BJ (cell line): ENCODE results near the gene GCG. TPM values are rescaled to one million over a fixed set of nuclear protein-coding genes. Genes with fewer than 3 reads are reported as not detected.

ENCODE experiments used
- CTCF ChIA-PET: fragments of 350-600 bp; formaldehyde crosslinking; extraction: SDS; loops from one replicate; lab custom pipeline; 2021; ENCODE audit warnings: antibody characterized with exemption, inconsistent platforms; lab: Yijun Ruan, JAX
- POLR2A ChIA-PET: fragments of 300-600 bp; sonication (Branson Sonifier 250); formaldehyde crosslinking; extraction: SDS; loops from one replicate; lab custom pipeline; 2021; ENCODE audit warnings: antibody characterized with exemption; lab: Charles Lee
- DNase-seq: peaks from one replicate; pipeline ENCODE4 v3.0.0-alpha.2; 2011; ENCODE audit warnings: low read depth
- H3K27me3 ChIP-seq: 2 replicates; pipeline ENCODE4 v1.6.0; 2011; ENCODE audit warnings: low read length; ENCODE audit not compliant: control insufficient read depth, insufficient read depth
- H3K36me3 ChIP-seq: 2 replicates; pipeline ENCODE4 v1.5.1; 2011; ENCODE audit warnings: low read length; ENCODE audit not compliant: control insufficient read depth, insufficient read depth
- H3K4me3 ChIP-seq: 2 replicates; pipeline ENCODE4 v1.5.1; 2011; ENCODE audit warnings: low read depth, mild to moderate bottlenecking, control low read depth, low read length
- CTCF ChIP-seq: IDR thresholded peaks from 2 replicates; pipeline ENCODE4 v1.5.1; 2011; ENCODE audit warnings: low read depth, mild to moderate bottlenecking, control low read depth, inconsistent platforms, low read length, moderate library complexity; ENCODE audit not compliant: insufficient read depth
- polyA plus RNA-seq: library from polyadenylated mRNA; depleted of rRNA; stranded (reverse); fragments of >200 nt; gene quantifications from 2 replicates; pipeline ENCODE4 v1.2.3, GENCODE V29; 2011

Gene GCG
- polyA plus RNA-seq, 1 experiment = not detected

- Histone ChIP-seq H3K36me3 (no peaks in the 10 kb centered on the region), H3K27me3 (no peaks in the 10 kb centered on the region), H3K4me3 (no peak overlapping the region)
- CTCF ChIA-PET = interaction anchor here (0.5 kb wide), 1 partner anchor 42 kb away, joined by 4 read pairs; no protein-coding TSS in a partner anchor
- DNase-seq = no peak
- no peak for TF ChIP-seq CTCF
- POLR2A ChIA-PET = no interaction called here
Observed at GRCh38 chr2:162111958-162112850, 39.8 kb downstream of the GCG start.

- TF ChIP-seq CTCF = no peak
- Histone ChIP-seq H3K4me3 (no peak overlapping the region), H3K27me3 (no peaks in the 10 kb centered on the region), H3K36me3 (no peaks in the 10 kb centered on the region)
- no peak for DNase-seq
- POLR2A ChIA-PET = no interaction called here
- CTCF ChIA-PET = interaction anchor here (1.1 kb wide), 1 partner anchor 35 kb away, joined by 3 read pairs; no protein-coding TSS in a partner anchor
Observed at GRCh38 chr2:162107361-162107901, 44.6 kb downstream of the GCG start.

GRCh38 chr2:162106746-162107145 is 45.3 kb downstream of the GCG start:
- Histone ChIP-seq H3K27me3 (no peaks in the 10 kb centered on the region), H3K4me3 (no peak overlapping the region), H3K36me3 (no peaks in the 10 kb centered on the region)
- no peak for TF ChIP-seq CTCF
- POLR2A ChIA-PET = no interaction called here
- CTCF ChIA-PET = interaction anchor here (0.9 to 1.1 kb wide), 2 partner anchors 34 to 99 kb away, joined by 3 to 4 read pairs; no protein-coding TSS in a partner anchor
- DNase-seq = no peak

- no peak overlapping the region for H3K4me3 ChIP-seq
- TF ChIP-seq CTCF = no peak
- DNase-seq = no peak
- H3K36me3 ChIP-seq = no peaks in the 10 kb centered on the region
- POLR2A ChIA-PET = no interaction called here
- CTCF ChIA-PET = interaction anchor here (0.9 to 1.3 kb wide), 2 partner anchors 16 to 98 kb away, joined by 4 read pairs; no protein-coding TSS in a partner anchor
- H3K27me3 ChIP-seq = no peaks in the 10 kb centered on the region
Observed at GRCh38 chr2:162106146-162106551, 45.9 kb downstream of the GCG start.

GRCh38 chr2:162103443-162104009 is 48.5 kb downstream of the GCG start:
- Histone ChIP-seq H3K27me3 (no peaks in the 10 kb centered on the region), H3K36me3 (no peaks in the 10 kb centered on the region), H3K4me3 (no peak overlapping the region)
- no peak for TF ChIP-seq CTCF
- ChIA-PET POLR2A (no interaction called here), CTCF (interaction anchor here (0.7 kb wide), 1 partner anchor 853 kb away, joined by 3 read pairs; no protein-coding TSS in a partner anchor)
- no peak for DNase-seq
